Measurements from ENCODE around the gene MNDA.

The MNDA gene

GRCh38 chr1:158830904-158831507, at the start of gene MNDA:
TSS of gene MNDA (plus strand) at chr1:158831351. CDS start at chr1:158842154, 10,803 bp downstream.
- in situ Hi-C loops (cut with MboI; ENCODE audit: low sequenced_read_pairs), result no loop called here

- in situ Hi-C loops (cut with MboI; ENCODE audit: low sequenced_read_pairs), result loop anchor here (10.0 kb wide), 1 partner anchor 201 kb away; no protein-coding TSS in a partner anchor
Observed at GRCh38 chr1:158793604-158794003, 37.5 kb upstream of the MNDA start.

GRCh38 chr1:158794247-158794646, 36.9 kb upstream of the MNDA start:
- in situ Hi-C loops (cut with MboI; ENCODE audit: low sequenced_read_pairs), result loop anchor here (10.0 kb wide), 1 partner anchor 201 kb away; no protein-coding TSS in a partner anchor

DNA sequence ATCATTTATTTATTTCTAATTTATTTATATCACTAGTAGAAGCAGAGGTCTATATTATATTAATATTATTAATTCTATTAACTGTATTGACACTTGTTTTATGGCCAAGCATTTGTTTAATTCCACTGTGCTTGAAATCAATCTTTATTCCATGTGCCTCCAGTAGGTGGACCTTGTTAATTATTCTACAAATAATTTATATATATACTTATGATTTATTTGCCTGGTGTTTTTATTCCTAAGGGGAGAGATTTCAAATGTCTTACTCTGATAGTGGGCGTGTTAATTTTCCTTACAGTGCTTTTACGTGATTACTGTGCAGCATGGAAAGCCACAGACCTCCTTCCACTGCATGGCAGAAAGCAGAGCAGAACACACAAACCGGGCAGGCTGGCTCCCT, 32.6 kb upstream of the MNDA start:
- in situ Hi-C loops (cut with MboI; ENCODE audit: low sequenced_read_pairs), result loop anchor here (10.0 kb wide), 1 partner anchor 196 kb away; no protein-coding TSS in a partner anchor

GRCh38 chr1:158799689-158800088, 31.5 kb upstream of the MNDA start:
- in situ Hi-C loops (cut with MboI; ENCODE audit: low sequenced_read_pairs), result loop anchor here (10.0 kb wide), 1 partner anchor 195 kb away; no protein-coding TSS in a partner anchor

GRCh38 chr1:158800526-158800925, 30.6 kb upstream of the MNDA start:
- in situ Hi-C loops (cut with MboI; ENCODE audit: low sequenced_read_pairs), result no loop called here

DNA sequence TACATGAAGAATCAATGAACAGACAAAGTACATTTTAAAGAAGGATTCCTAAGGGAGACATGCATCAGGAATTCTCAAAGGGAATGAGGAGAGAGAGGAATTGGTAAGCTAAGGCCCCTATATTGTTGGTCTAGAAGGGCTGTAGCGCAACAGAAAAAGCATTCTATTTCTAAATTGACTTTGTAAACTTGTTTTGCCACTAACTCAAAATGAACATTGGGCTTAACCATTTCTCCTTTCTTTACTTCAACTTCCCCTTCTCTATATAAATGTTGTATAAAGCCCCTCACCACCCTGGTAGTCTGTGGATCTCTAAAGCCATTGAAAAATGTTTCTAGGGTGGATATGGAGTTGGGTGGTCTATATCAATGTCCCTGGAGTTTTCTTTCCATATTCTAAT, 29.8 kb upstream of the MNDA start:
- in situ Hi-C loops (cut with MboI; ENCODE audit: low sequenced_read_pairs), result no loop called here

GRCh38 chr1:158803678-158804077, 27.5 kb upstream of the MNDA start:
- in situ Hi-C loops (cut with MboI; ENCODE audit: low sequenced_read_pairs), result no loop called here

- in situ Hi-C loops (cut with MboI; ENCODE audit: low sequenced_read_pairs), result no loop called here
Observed at GRCh38 chr1:158806916-158807536, 24.1 kb upstream of the MNDA start.

GRCh38 chr1:158809256-158809655, 21.9 kb upstream of the MNDA start:
- in situ Hi-C loops (cut with MboI; ENCODE audit: low sequenced_read_pairs), result no loop called here

GRCh38 chr1:158809862-158810261, 21.3 kb upstream of the MNDA start:
- in situ Hi-C loops (cut with MboI; ENCODE audit: low sequenced_read_pairs), result no loop called here

DNA sequence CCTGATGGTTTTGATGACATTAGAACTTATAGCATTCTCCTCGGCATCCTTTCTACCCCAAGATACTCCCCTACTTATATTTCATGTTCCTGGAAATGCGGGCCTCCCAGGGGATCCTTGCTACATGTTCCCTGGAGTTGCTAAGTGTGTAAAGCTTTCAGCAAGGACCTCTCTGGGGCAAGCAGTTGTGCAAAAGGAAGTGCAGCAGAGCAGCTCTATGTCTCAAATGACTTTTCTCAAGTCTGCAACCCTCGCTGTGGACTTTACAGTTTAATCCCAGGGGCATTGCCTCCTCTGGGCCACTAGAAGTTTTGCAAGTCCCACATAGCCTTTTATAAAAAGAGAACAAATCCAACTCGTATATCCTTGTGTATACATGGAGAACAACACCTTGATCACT, 20.8 kb upstream of the MNDA start:
- in situ Hi-C loops (cut with MboI; ENCODE audit: low sequenced_read_pairs), result no loop called here

DNA sequence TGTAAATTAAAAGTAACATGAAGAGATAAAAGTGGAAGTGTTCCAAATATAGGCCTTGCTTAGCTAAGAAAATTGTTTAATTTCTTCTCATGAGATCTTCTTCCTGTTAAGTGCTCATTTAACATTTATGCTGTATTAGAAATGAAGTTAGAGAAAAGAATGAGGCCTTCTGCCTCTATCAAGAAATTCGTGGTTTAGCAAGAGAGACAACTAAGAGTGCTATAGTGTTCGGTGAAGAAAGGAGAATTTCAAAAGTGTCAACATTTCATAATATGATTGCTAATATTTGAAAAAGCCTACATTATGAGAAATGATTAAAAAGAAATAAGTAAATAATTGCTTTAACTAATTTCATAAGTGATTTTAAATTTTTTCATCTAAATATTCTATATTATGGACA, 18.8 kb upstream of the MNDA start:
- in situ Hi-C loops (cut with MboI; ENCODE audit: low sequenced_read_pairs), result no loop called here

DNA sequence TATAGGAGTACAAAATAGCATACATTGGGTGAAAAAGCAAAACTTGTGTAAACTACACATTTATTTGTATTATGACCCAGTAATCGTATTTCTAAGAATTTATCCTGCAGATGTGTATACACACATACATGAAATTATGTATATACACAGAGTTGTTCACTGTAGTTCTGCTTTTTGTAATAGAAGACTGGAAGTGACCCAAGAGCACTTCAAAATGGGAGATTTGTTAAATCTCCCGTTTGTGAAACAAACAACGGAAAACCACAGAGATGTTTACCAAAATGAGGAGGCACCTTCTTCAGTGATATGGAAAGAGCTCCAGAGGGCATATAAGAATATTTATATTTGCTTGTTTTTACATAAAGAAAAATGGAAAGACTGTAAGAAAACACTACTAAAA, 18.0 kb upstream of the MNDA start:
- in situ Hi-C loops (cut with MboI; ENCODE audit: low sequenced_read_pairs), result no loop called here

DNA sequence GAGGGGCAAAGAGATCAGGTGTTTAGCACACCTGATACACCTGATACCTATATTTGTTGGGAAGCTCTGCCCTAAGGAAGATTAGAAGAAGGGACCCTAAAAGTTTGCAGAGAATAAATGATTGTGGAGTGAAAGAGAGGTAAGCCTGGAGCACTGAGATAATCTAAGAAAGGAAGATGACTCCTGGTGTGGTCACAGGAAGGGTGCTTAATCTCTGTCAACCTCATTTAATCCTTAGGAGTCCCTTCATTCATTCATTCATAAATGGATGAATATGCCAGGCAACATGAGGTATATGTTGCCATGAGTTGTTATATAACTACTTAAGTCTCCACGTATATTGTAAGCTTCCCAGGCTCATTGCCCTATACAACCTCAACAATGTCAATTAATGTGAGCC, 16.2 kb upstream of the MNDA start:
- in situ Hi-C loops (cut with MboI; ENCODE audit: low sequenced_read_pairs), result no loop called here

DNA sequence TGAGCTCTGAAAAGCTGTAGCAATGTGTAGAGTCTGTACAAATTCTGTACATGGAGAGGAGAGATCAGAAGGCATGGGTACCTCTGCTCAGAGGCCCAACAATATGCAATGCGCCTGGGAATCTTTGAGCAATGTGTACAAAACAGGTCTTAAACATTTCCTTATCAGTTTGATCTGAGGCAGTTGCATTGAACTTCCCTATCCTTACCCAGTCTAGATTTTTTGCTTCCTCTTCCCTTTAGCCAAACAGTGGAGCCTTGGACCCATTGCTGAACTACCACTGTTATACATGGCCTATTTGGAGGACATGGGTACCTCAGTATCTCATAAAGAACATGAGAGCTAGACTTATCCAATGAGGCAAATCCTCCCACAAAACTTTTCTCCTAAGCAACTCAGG, 12.6 kb upstream of the MNDA start:
- in situ Hi-C loops (cut with MboI; ENCODE audit: low sequenced_read_pairs), result no loop called here

- in situ Hi-C loops (cut with MboI; ENCODE audit: low sequenced_read_pairs), result no loop called here
Observed at GRCh38 chr1:158818975-158819431, 12.1 kb upstream of the MNDA start.

- in situ Hi-C loops (cut with MboI; ENCODE audit: low sequenced_read_pairs), result no loop called here
Observed at GRCh38 chr1:158819461-158820443, 11.4 kb upstream of the MNDA start.

- in situ Hi-C loops (cut with MboI; ENCODE audit: low sequenced_read_pairs), result no loop called here
Observed at GRCh38 chr1:158821723-158822122, 9.4 kb upstream of the MNDA start.

DNA sequence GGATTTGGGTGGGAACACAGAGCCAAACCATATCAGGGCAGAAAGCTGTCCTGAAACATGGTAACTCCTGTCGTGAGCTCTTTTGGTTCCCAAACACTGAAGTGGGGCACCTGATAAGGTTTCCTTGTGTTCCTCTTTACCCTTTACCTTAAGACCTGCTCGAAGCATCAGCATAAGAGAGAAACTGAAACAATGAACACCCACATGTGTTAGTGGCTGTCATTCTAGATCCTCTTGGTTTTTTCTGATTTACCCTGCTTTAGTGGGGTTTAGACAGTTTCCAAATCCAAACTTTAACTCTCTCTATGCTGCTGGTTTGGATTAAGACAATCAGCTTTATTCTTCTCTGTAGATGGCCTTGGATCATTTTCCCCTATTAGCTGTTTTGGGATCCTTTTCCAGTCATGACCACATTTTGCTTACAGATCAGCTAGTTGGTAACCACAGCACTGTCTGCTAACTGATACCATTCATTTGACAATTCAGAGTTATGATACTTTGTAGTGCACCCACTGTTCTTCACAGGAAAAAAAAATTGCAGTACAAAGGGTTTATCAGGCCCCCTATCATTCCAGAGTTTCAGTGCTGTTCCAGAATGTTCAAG, 975 bp upstream of the MNDA start:
- in situ Hi-C loops (cut with MboI; ENCODE audit: low sequenced_read_pairs), result no loop called here

DNA sequence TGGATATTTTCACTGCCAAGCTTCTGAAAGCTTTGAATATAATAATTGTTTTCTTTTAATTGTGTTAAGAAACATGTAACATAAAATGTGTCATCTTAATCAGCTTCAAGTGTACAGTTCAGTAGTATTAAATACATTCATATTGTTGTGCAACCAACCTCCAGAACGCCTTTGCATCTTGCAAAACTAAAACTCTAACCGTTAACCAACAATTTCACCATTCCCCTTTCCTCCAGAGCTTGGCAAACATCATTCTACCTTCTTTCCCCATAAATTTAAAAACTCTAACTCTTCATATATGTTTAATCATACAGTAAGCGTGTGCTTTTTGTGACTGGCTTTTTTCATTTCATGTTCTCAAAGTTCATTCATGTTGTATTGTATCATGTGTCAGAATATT, 2.1 kb downstream of the MNDA start:
- in situ Hi-C loops (cut with MboI; ENCODE audit: low sequenced_read_pairs), result no loop called here
